ENCODE results near the gene RAC3.

The RAC3 gene

GRCh38 chr17:82058855-82059249, 27.4 kb downstream of the RAC3 start:
- DNase-seq, result no peak

GRCh38 chr17:82059272-82060000, 28.0 kb downstream of the RAC3 start:
- DNase-seq, result no peak

GRCh38 chr17:82060001-82060380, 28.5 kb downstream of the RAC3 start:
- no peak for DNase-seq

GRCh38 chr17:82060614-82061013, 29.1 kb downstream of the RAC3 start:
- no peak for DNase-seq

- no peak for DNase-seq
Observed at GRCh38 chr17:82061047-82061925, 29.8 kb downstream of the RAC3 start.

GRCh38 chr17:82062076-82062983, 30.9 kb downstream of the RAC3 start:
- DNase-seq, result no peak

- no peak for DNase-seq
Observed at GRCh38 chr17:82062984-82063368, 31.5 kb downstream of the RAC3 start.

- DNase-seq, result no peak
Observed at GRCh38 chr17:82063424-82064415, 32.2 kb downstream of the RAC3 start.

GRCh38 chr17:82064433-82065192, 33.1 kb downstream of the RAC3 start:
- no peak for DNase-seq

- no peak for DNase-seq
Observed at GRCh38 chr17:82065193-82065637, 33.7 kb downstream of the RAC3 start.

- peak; percentile 70 for DNase-seq
Observed at GRCh38 chr17:82065638-82066303, 34.3 kb downstream of the RAC3 start, which contains the start of gene DUS1L. DUS1L (minus strand) TSS chr17:82065804; CDS start chr17:82065059, 745 bp downstream.

GRCh38 chr17:82070611-82071010, 39.1 kb downstream of the RAC3 start:
- DNase-seq, result no peak

GRCh38 chr17:82072827-82073226, 41.3 kb downstream of the RAC3 start:
- no peak for DNase-seq

- DNase-seq, result no peak
Observed at GRCh38 chr17:82073446-82073845, 42.0 kb downstream of the RAC3 start.

GRCh38 chr17:82076018-82076784, 44.7 kb downstream of the RAC3 start:
- no peak for DNase-seq

GRCh38 chr17:82076785-82077591, 45.5 kb downstream of the RAC3 start:
- no peak for DNase-seq

- DNase-seq, result no peak
Observed at GRCh38 chr17:82077617-82078358, 46.3 kb downstream of the RAC3 start.

GRCh38 chr17:82078433-82078832, 47.0 kb downstream of the RAC3 start:
- DNase-seq, result no peak
